Gastrocnemius medialis (tissue), 4 donors: ENCODE results near the gene TAF1B. TPM values are rescaled to one million over a fixed set of nuclear protein-coding genes. Genes with fewer than 3 reads are reported as not detected.

Source experiments
- ATAC-seq, 2 donors: fragments of 150-250 bp; one replicate each; pipeline ENCODE4 v1.9.1; 2016
- DNase-seq, 2 donors: peaks; one replicate each; pipeline ENCODE4 v3.0.0-alpha.2; 2019
- H3K27ac ChIP-seq, 4 donors: fragments of 200-600 bp; sonication (generic); 1 replicate in 1 of 4; 2 replicates in 3 of 4; pipeline ENCODE4 v1.5.1; 2016 to 2018; ENCODE audit warnings: mild to moderate bottlenecking in 2 of 4, moderate library complexity in 1 of 4
- H3K27me3 ChIP-seq, 3 donors: fragments of 200-600 bp; sonication (generic) in 2 of 3; 1 replicate in 1 of 3; 2 replicates in 2 of 3; pipeline versions ENCODE4 v1.5.1 to v1.6.0; 2016 to 2019; ENCODE audit warnings: mild to moderate bottlenecking in 1 of 3, moderate library complexity in 1 of 3
- H3K36me3 ChIP-seq, 2 donors: fragments of 200-600 bp; sonication (generic) in 1 of 2; one replicate each; pipeline ENCODE4 v1.5.1; 2017 to 2018
- H3K4me1 ChIP-seq, 2 donors: fragments of 200-600 bp; sonication (generic) in 1 of 2; one replicate each; pipeline ENCODE4 v1.5.1; 2016 to 2017; ENCODE audit warnings: mild to moderate bottlenecking in 2 of 2
- H3K4me3 ChIP-seq, 4 donors: fragments of 200-600 bp; sonication (generic) in 3 of 4; 1 replicate in 1 of 4; 2 replicates in 3 of 4; pipeline ENCODE4 v1.5.1; 2016 to 2019; ENCODE audit warnings: mild to moderate bottlenecking in 2 of 4
- H3K9me3 ChIP-seq, 3 donors: fragments of 200-600 bp; sonication (generic) in 2 of 3; 1 replicate in 1 of 3; 2 replicates in 2 of 3; pipeline ENCODE4 v1.5.1; 2016 to 2019
- CTCF ChIP-seq, 5 experiments: fragments of 450-650 bp in 3 of 5; fragments of 200-600 bp in 2 of 5; sonication (generic) in 2 of 5; IDR thresholded peaks in 4 of 5; conservative IDR thresholded peaks in 1 of 5; 1 replicate in 4 of 5; 2 replicates in 1 of 5; pipeline ENCODE4 v1.5.1; 2016 to 2019; ENCODE audit warnings: antibody characterized with exemption in 5 of 5, mild to moderate bottlenecking in 3 of 5, moderate library complexity in 3 of 5
- POLR2A ChIP-seq, 2 donors: fragments of 450-650 bp; IDR thresholded peaks; one replicate each; pipeline ENCODE4 v1.6.1; 2017; ENCODE audit warnings: antibody characterized with exemption in 2 of 2, mild to moderate bottlenecking in 2 of 2, moderate library complexity in 2 of 2
- in situ Hi-C, 4 donors: fragments of 200-750 bp; cut with MboI; loops; one replicate each; pipeline versions ENCODE4 v1.15.0 to v1.8.0; 2017; ENCODE audit warnings: low sequenced_read_pairs in 4 of 4
- intact Hi-C: fragments of 100-400 bp; cut with DNase I; formaldehyde crosslinking; loops from one replicate; pipeline ENCODE4 v1.15.1; 2023; ENCODE audit warnings: low total_unique reads
- total RNA-seq, 4 donors: library from RNA; depleted of rRNA; stranded (reverse); fragments of >200 nt; gene quantifications; one replicate each; pipeline versions ENCODE4 v1.1.0 to v1.2.3, GENCODE V29; 2016

TAF1B gene
- total RNA-seq, 4 donors from 2014 or later: 5.0 to 8.4 (median 7.3) TPM

- H3K4me1 ChIP-seq: peaks cover 19 to 22% of the 10 kb centered on the region in 2 donors
- no peak overlapping the region for H3K4me3 ChIP-seq
- no peak overlapping the region for H3K27ac ChIP-seq
- H3K27me3 ChIP-seq: no peaks in the 10 kb centered on the region
- no peaks in the 10 kb centered on the region for H3K9me3 ChIP-seq
- no peak for DNase-seq
- ATAC-seq: no peak
- H3K36me3 ChIP-seq: no peaks in the 10 kb centered on the region
- no peak for TF ChIP-seq CTCF (IDR thresholded peaks at IDR 0.05 in 4 of 5, conservative IDR thresholded peaks at IDR 0.05 in 1 of 5)
- no peak for TF ChIP-seq POLR2A (IDR thresholded peaks at IDR 0.05)
- intact Hi-C loops: no loop called here
- in situ Hi-C loops: loop anchor here in 1 of 4 donors (25.0 kb wide), 1 partner anchor 232 kb away; the partner anchor contains the start of gene KLF11
These were observed 37.6 kb upstream of the TAF1B start for GRCh38 chr2:9805435-9806297.

- no peak for ATAC-seq
- in situ Hi-C loops: loop anchor here in 1 of 4 donors (25.0 kb wide), 1 partner anchor 231 kb away; the partner anchor contains the start of gene KLF11
These were observed 37.0 kb upstream of the TAF1B start for GRCh38 chr2:9806298-9806610.

GRCh38 chr2:9806656-9807055 lies 36.6 kb upstream of the TAF1B start:
- Histone ChIP-seq H3K27me3 (no peaks in the 10 kb centered on the region), H3K27ac (no peak overlapping the region), H3K36me3 (no peaks in the 10 kb centered on the region), H3K4me1 (peaks cover 10 to 19% of the 10 kb centered on the region in 2 donors), H3K4me3 (no peak overlapping the region), H3K9me3 (no peaks in the 10 kb centered on the region)
- ATAC-seq (no peak), DNase-seq (no peak)
- intact Hi-C loops (no loop called here), in situ Hi-C loops (loop anchor here in 1 of 4 donors (25.0 kb wide), 1 partner anchor 231 kb away; the partner anchor contains the start of gene KLF11)
- no peak for TF ChIP-seq CTCF (IDR thresholded peaks at IDR 0.05 in 4 of 5, conservative IDR thresholded peaks at IDR 0.05 in 1 of 5)
- no peak for TF ChIP-seq POLR2A (IDR thresholded peaks at IDR 0.05)

More at GRCh38 chr2:9806298-9806610, 37.0 kb upstream of the TAF1B start:
- no peak overlapping the region for H3K4me3 ChIP-seq
- no peaks in the 10 kb centered on the region for H3K9me3 ChIP-seq
- intact Hi-C loops: no loop called here
- TF ChIP-seq CTCF (IDR thresholded peaks at IDR 0.05 in 4 of 5, conservative IDR thresholded peaks at IDR 0.05 in 1 of 5) (no peak), POLR2A (IDR thresholded peaks at IDR 0.05) (no peak)
- peaks cover 14 to 19% of the 10 kb centered on the region in 2 donors for H3K4me1 ChIP-seq
- H3K27me3 ChIP-seq: no peaks in the 10 kb centered on the region
- no peaks in the 10 kb centered on the region for H3K36me3 ChIP-seq
- no peak overlapping the region for H3K27ac ChIP-seq
- no peak for DNase-seq

- Histone ChIP-seq H3K36me3 (no peaks in the 10 kb centered on the region), H3K4me3 (no peak overlapping the region), H3K9me3 (no peaks in the 10 kb centered on the region), H3K4me1 (peaks cover 8 to 15% of the 10 kb centered on the region in 2 donors), H3K27me3 (no peaks in the 10 kb centered on the region), H3K27ac (no peak overlapping the region)
- ATAC-seq (no peak), DNase-seq (no peak)
- in situ Hi-C loops: loop anchor here in 1 of 4 donors (25.0 kb wide), 1 partner anchor 230 kb away; the partner anchor contains the start of gene KLF11
- TF ChIP-seq POLR2A (IDR thresholded peaks at IDR 0.05) (no peak), CTCF (IDR thresholded peaks at IDR 0.05 in 4 of 5, conservative IDR thresholded peaks at IDR 0.05 in 1 of 5) (no peak)
- intact Hi-C loops: no loop called here
These were observed 36.2 kb upstream of the TAF1B start for GRCh38 chr2:9807056-9807455.
